ENCODE results near the gene UCN2.

UCN2 gene

GRCh38 chr3:48592519-48593087 lies 29.0 kb upstream of the UCN2 start:
- no peak for TF ChIP-seq CTCF (IDR thresholded peaks at IDR 0.05; ENCODE audit: poor library complexity, severe bottlenecking)
- Histone ChIP-seq H3K27ac (ENCODE audit: poor library complexity, severe bottlenecking) (peak overlapping the region; percentile 98), H3K9me3 (ENCODE audit: severe bottlenecking) (no peaks in the 10 kb centered on the region), H3K36me3 (ENCODE audit: low read depth) (peaks cover 72% of the 10 kb centered on the region), H3K4me3 (ENCODE audit: severe bottlenecking) (no peak overlapping the region), H3K27me3 (ENCODE audit: insufficient read depth, poor library complexity, severe bottlenecking) (no peaks in the 10 kb centered on the region), H3K4me1 (ENCODE audit: insufficient read depth, poor library complexity, severe bottlenecking) (peaks cover 21% of the 10 kb centered on the region)
- no peak for DNase-seq (ENCODE audit: low spot score)
- ATAC-seq (ENCODE audit: low read depth): no peak

GRCh38 chr3:48591886-48592518 lies 28.4 kb upstream of the UCN2 start:
- peak overlapping the region; percentile 98 for H3K27ac ChIP-seq (ENCODE audit: poor library complexity, severe bottlenecking)
- H3K36me3 ChIP-seq (ENCODE audit: low read depth): peaks cover 73% of the 10 kb centered on the region
- H3K4me3 ChIP-seq (ENCODE audit: severe bottlenecking): no peak overlapping the region
- no peaks in the 10 kb centered on the region for H3K9me3 ChIP-seq (ENCODE audit: severe bottlenecking)
- H3K27me3 ChIP-seq (ENCODE audit: insufficient read depth, poor library complexity, severe bottlenecking): no peaks in the 10 kb centered on the region
- ATAC-seq (ENCODE audit: low read depth) (no peak), DNase-seq (ENCODE audit: low spot score) (no peak)
- TF ChIP-seq CTCF (IDR thresholded peaks at IDR 0.05; ENCODE audit: poor library complexity, severe bottlenecking): no peak
- peaks cover 15% of the 10 kb centered on the region for H3K4me1 ChIP-seq (ENCODE audit: insufficient read depth, poor library complexity, severe bottlenecking)

GRCh38 chr3:48591436-48591835 lies 27.9 kb upstream of the UCN2 start:
- no peak for ATAC-seq (ENCODE audit: low read depth)

GRCh38 chr3:48588230-48588629 lies 24.6 kb upstream of the UCN2 start:
- Histone ChIP-seq H3K36me3 (ENCODE audit: low read depth) (peaks cover 100% of the 10 kb centered on the region), H3K27ac (ENCODE audit: poor library complexity, severe bottlenecking) (no peak overlapping the region), H3K4me1 (ENCODE audit: insufficient read depth, poor library complexity, severe bottlenecking) (no peaks in the 10 kb centered on the region), H3K9me3 (ENCODE audit: severe bottlenecking) (no peaks in the 10 kb centered on the region), H3K27me3 (ENCODE audit: insufficient read depth, poor library complexity, severe bottlenecking) (no peaks in the 10 kb centered on the region), H3K4me3 (ENCODE audit: severe bottlenecking) (no peak overlapping the region)
- no peak for TF ChIP-seq CTCF (IDR thresholded peaks at IDR 0.05; ENCODE audit: poor library complexity, severe bottlenecking)
- DNase-seq (ENCODE audit: low spot score) (no peak), ATAC-seq (ENCODE audit: low read depth) (no peak)

More at GRCh38 chr3:48591436-48591835, 27.9 kb upstream of the UCN2 start:
- H3K27ac ChIP-seq (ENCODE audit: poor library complexity, severe bottlenecking): peak overlapping the region; percentile 98
- peaks cover 9% of the 10 kb centered on the region for H3K4me1 ChIP-seq (ENCODE audit: insufficient read depth, poor library complexity, severe bottlenecking)
- no peak overlapping the region for H3K4me3 ChIP-seq (ENCODE audit: severe bottlenecking)
- no peaks in the 10 kb centered on the region for H3K27me3 ChIP-seq (ENCODE audit: insufficient read depth, poor library complexity, severe bottlenecking)
- peaks cover 78% of the 10 kb centered on the region for H3K36me3 ChIP-seq (ENCODE audit: low read depth)
- H3K9me3 ChIP-seq (ENCODE audit: severe bottlenecking): no peaks in the 10 kb centered on the region
- DNase-seq (ENCODE audit: low spot score): no peak
- TF ChIP-seq CTCF (IDR thresholded peaks at IDR 0.05; ENCODE audit: poor library complexity, severe bottlenecking): no peak

GRCh38 chr3:48587686-48588085 lies 24.1 kb upstream of the UCN2 start:
- H3K27me3 ChIP-seq (ENCODE audit: insufficient read depth, poor library complexity, severe bottlenecking): no peaks in the 10 kb centered on the region
- no peak for ATAC-seq (ENCODE audit: low read depth)
- no peak overlapping the region for H3K4me3 ChIP-seq (ENCODE audit: severe bottlenecking)
- no peak for DNase-seq (ENCODE audit: low spot score)
- no peaks in the 10 kb centered on the region for H3K9me3 ChIP-seq (ENCODE audit: severe bottlenecking)
- H3K27ac ChIP-seq (ENCODE audit: poor library complexity, severe bottlenecking): no peak overlapping the region
- no peak for TF ChIP-seq CTCF (IDR thresholded peaks at IDR 0.05; ENCODE audit: poor library complexity, severe bottlenecking)
- peaks cover 100% of the 10 kb centered on the region for H3K36me3 ChIP-seq (ENCODE audit: low read depth)
- H3K4me1 ChIP-seq (ENCODE audit: insufficient read depth, poor library complexity, severe bottlenecking): no peaks in the 10 kb centered on the region
